CD4-positive, alpha-beta memory T cell (primary cell): Measurements from ENCODE around the gene TET3. TPM values are rescaled to one million over a fixed set of nuclear protein-coding genes. Genes with fewer than 3 reads are reported as not detected.

Experiments used
- CTCF ChIA-PET: fragments of 350-600 bp; sonication (Branson Sonifier 250); formaldehyde crosslinking; loops from one replicate; lab custom pipeline; 2021; ENCODE audit warnings: inconsistent platforms; ENCODE audit not compliant: partially characterized antibody; lab: Charles Lee
- POLR2A ChIA-PET: fragments of 350-600 bp; sonication (Branson Sonifier 250); formaldehyde crosslinking; loops from one replicate; lab custom pipeline; 2021; ENCODE audit not compliant: partially characterized antibody; lab: Charles Lee
- DNase-seq, 5 donors: peaks; one replicate each; pipeline versions ENCODE4 v3.0.0 to v3.0.0-alpha.2; 2020 to 2022; ENCODE audit warnings: mixed read lengths in 1 of 5
- H3K27ac ChIP-seq: one replicate; pipeline ENCODE4 v1.7.0; 2013; ENCODE audit warnings: low read depth, low read length
- H3K27me3 ChIP-seq: 2 replicates; pipeline ENCODE4 v1.7.0; 2013; ENCODE audit warnings: mild to moderate bottlenecking, low read length, moderate library complexity; ENCODE audit not compliant: insufficient read depth
- H3K36me3 ChIP-seq: 2 replicates; pipeline ENCODE4 v1.7.0; 2013; ENCODE audit warnings: mild to moderate bottlenecking, low read length, moderate library complexity; ENCODE audit not compliant: insufficient read depth
- H3K4me1 ChIP-seq: 2 replicates; pipeline ENCODE4 v1.7.0; 2013; ENCODE audit warnings: mild to moderate bottlenecking, low read length, moderate library complexity; ENCODE audit not compliant: insufficient read depth
- H3K4me3 ChIP-seq, 2 donors: one replicate each; pipeline ENCODE4 v1.7.0; 2013; ENCODE audit warnings: low read length in 2 of 2, mild to moderate bottlenecking in 1 of 2
- H3K9me3 ChIP-seq, 2 donors: one replicate each; pipeline ENCODE4 v1.7.0; 2013; ENCODE audit warnings: low read length in 2 of 2, control low read depth in 1 of 2; ENCODE audit not compliant: control insufficient read depth in 1 of 2
- H3K27ac Mint-ChIP-seq, 7 donors: one replicate each; pipeline ENCODE4 v1.8.0; 2020 to 2021; ENCODE audit warnings: mixed read lengths in 7 of 7, mild to moderate bottlenecking in 6 of 7, inconsistent platforms in 3 of 7, moderate library complexity in 3 of 7
- H3K27me3 Mint-ChIP-seq, 2 donors: one replicate each; pipeline ENCODE4 v1.8.0; 2020 to 2021; ENCODE audit warnings: mixed read lengths in 2 of 2
- H3K36me3 Mint-ChIP-seq, 2 donors: one replicate each; pipeline ENCODE4 v1.8.0; 2020 to 2021; ENCODE audit warnings: mixed read lengths in 2 of 2, inconsistent platforms in 1 of 2, mild to moderate bottlenecking in 1 of 2
- H3K4me1 Mint-ChIP-seq, 4 donors: one replicate each; pipeline ENCODE4 v1.8.0; 2020 to 2021; ENCODE audit warnings: mixed read lengths in 4 of 4, mild to moderate bottlenecking in 1 of 4
- H3K4me3 Mint-ChIP-seq, 8 donors: one replicate each; pipeline ENCODE4 v1.8.0; 2020 to 2021; ENCODE audit warnings: mixed read lengths in 8 of 8, mild to moderate bottlenecking in 7 of 8, moderate library complexity in 6 of 8, inconsistent platforms in 3 of 8
- H3K9me3 Mint-ChIP-seq, 8 donors: one replicate each; pipeline ENCODE4 v1.8.0; 2020 to 2021; ENCODE audit warnings: mixed read lengths in 8 of 8, mild to moderate bottlenecking in 5 of 8, inconsistent platforms in 3 of 8, moderate library complexity in 1 of 8
- intact Hi-C: fragments of 100-400 bp; cut with micrococcal nuclease; formaldehyde crosslinking; loops from one replicate; pipeline ENCODE4 v1.15.1; 2023
- polyA plus RNA-seq, 2 donors: library from polyadenylated mRNA; unstranded; fragments of 300-500 nt; fragmentation: Illumina TruSeq; gene quantifications; one replicate each; pipeline ENCODE4 v1.2.3, GENCODE V29; 2021
- total RNA-seq, 2 experiments: library from RNA; stranded (reverse); gene quantifications; one replicate each; pipeline ENCODE4 v1.2.3, GENCODE V29; 2021

The TET3 gene
- total and polyA plus RNA-seq, 4 experiments from 2014 or later = 0.03 to 19.4 (median 9.4) TPM

DNA sequence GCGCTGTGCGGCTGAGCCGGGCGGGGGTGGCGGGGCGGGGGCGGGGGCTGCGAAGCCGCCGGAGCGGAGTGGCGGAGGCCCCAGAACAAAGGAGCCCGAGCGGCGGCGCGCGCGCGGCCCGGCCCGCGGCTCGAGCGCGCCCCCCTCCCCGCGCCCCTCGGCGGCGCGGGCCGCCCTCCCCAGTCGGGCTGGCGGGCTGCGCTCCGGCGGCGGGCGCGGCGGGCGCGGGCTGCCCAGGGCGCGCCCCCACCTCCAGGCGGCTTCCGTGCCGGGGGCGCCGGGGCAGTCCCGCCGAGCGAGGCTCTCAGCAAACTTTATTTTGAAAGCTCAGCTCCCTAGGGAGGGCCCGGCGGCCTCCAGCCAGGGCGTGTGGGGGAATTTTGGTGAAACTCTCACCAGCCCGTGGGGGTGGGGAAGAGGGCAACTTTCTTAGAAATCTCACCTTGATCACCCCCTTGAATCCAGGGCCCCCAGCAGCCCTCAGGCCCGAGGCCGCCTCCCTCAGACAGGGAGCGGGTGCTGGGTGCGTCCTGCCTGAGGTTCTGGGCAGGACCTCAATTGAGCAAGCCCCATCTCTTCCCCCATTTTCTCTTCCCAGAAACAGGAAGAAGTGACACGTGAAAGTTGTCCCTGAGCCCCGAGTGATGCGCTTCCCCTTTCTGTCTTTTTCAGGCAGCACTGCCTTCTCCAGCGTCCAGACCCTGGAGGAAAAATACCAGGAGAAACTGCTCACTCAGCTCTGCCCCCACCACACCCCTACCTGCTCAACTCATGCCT, 786 bp downstream of the TET3 start:
- DNase-seq = peak in 4 of 5 donors; percentile 47 to 76 (median 52)
- Mint-ChIP-seq H3K4me3 (peak overlapping the region; percentile 81 to 92 (median 84)), H3K9me3 (peaks cover 0 to under 1% (median 0%) of the 10 kb centered on the region in 8 donors), H3K4me1 (peaks cover 59 to 85% (median 70%) of the 10 kb centered on the region in 4 donors), H3K36me3 (peaks cover 14 to 25% of the 10 kb centered on the region in 2 donors), H3K27ac (peak overlapping the region; percentile 34 to 96 (median 87)), H3K27me3 (no peaks in the 10 kb centered on the region)
- H3K27me3 ChIP-seq = no peaks in the 10 kb centered on the region
- H3K9me3 ChIP-seq = no peaks in the 10 kb centered on the region
- intact Hi-C loops = loop anchor here (1.0 to 10.0 kb wide), 4 partner anchors 15 to 751 kb away; partner anchors contain the start of genes CCT7, DGUOK and PRADC1
- peak overlapping the region; percentile 52 to 73 for H3K4me3 ChIP-seq
- H3K36me3 ChIP-seq = no peaks in the 10 kb centered on the region
- H3K27ac ChIP-seq = peak overlapping the region; percentile 75
- ChIA-PET CTCF (interaction anchor here (1.5 to 5.7 kb wide), 4 partner anchors 14 to 76 kb away, joined by 3 to 71 read pairs (median 24); no protein-coding TSS in a partner anchor), POLR2A (interaction anchor here (0.6 to 5.0 kb wide), 15 partner anchors 10 to 249 kb away, joined by 3 to 34 read pairs (median 5); partner anchors contain the start of genes DGUOK, STAMBP and TPRKB)
- peaks cover 76% of the 10 kb centered on the region for H3K4me1 ChIP-seq

DNA sequence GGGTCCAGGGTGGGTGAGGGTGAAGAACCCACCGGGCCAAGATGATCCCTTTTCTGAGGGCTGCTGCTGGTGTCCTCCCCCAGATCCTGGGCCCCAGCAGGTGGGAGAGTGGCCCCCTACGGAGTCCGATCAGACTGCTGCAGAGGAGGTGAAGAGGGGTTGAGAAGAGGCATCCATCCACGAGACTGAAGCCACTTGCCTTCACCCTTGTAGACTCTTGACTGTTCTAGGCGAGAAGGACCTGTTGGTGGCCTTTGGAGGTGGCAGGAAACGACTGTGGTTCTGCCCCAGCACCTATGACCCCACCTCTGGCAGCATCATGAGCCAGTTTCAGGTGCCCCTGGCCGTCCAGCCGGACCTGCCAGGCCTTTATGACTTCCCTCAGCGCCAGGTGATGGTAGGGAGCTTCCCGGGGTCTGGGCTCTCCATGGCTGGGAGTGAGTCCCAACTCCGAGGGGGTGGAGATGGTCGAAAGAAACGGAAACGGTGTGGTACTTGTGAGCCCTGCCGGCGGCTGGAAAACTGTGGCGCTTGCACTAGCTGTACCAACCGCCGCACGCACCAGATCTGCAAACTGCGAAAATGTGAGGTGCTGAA, 1.5 kb downstream of the TET3 start:
- peaks cover 55 to 83% (median 67%) of the 10 kb centered on the region in 4 donors for H3K4me1 Mint-ChIP-seq
- no peaks in the 10 kb centered on the region for H3K27me3 Mint-ChIP-seq
- H3K4me3 ChIP-seq = peak overlapping the region; percentile 52 to 73
- H3K36me3 ChIP-seq = no peaks in the 10 kb centered on the region
- ChIA-PET CTCF (interaction anchor here (1.3 to 5.7 kb wide), 8 partner anchors 15 to 162 kb away, joined by 3 to 71 read pairs (median 22); partner anchors contain the start of gene STAMBP), POLR2A (interaction anchor here (0.6 to 5.0 kb wide), 16 partner anchors 9 to 249 kb away, joined by 3 to 34 read pairs (median 8); partner anchors contain the start of genes DGUOK, STAMBP and TPRKB)
- H3K27ac Mint-ChIP-seq = peak overlapping the region; percentile 34 to 96 (median 87)
- H3K4me1 ChIP-seq = peaks cover 71% of the 10 kb centered on the region
- peak overlapping the region; percentile 75 for H3K27ac ChIP-seq
- DNase-seq = peak; percentile 33 to 54 (median 43)
- H3K4me3 Mint-ChIP-seq = peak overlapping the region; percentile 81 to 92 (median 84)
- intact Hi-C loops = loop anchor here (1.0 to 10.0 kb wide), 4 partner anchors 15 to 751 kb away; partner anchors contain the start of genes CCT7, DGUOK and PRADC1
- peaks cover 20 to 28% of the 10 kb centered on the region in 2 donors for H3K36me3 Mint-ChIP-seq
- no peaks in the 10 kb centered on the region for H3K9me3 ChIP-seq
- no peaks in the 10 kb centered on the region for H3K27me3 ChIP-seq
- H3K9me3 Mint-ChIP-seq = peaks cover 0 to 3% (median 0%) of the 10 kb centered on the region in 8 donors

DNA sequence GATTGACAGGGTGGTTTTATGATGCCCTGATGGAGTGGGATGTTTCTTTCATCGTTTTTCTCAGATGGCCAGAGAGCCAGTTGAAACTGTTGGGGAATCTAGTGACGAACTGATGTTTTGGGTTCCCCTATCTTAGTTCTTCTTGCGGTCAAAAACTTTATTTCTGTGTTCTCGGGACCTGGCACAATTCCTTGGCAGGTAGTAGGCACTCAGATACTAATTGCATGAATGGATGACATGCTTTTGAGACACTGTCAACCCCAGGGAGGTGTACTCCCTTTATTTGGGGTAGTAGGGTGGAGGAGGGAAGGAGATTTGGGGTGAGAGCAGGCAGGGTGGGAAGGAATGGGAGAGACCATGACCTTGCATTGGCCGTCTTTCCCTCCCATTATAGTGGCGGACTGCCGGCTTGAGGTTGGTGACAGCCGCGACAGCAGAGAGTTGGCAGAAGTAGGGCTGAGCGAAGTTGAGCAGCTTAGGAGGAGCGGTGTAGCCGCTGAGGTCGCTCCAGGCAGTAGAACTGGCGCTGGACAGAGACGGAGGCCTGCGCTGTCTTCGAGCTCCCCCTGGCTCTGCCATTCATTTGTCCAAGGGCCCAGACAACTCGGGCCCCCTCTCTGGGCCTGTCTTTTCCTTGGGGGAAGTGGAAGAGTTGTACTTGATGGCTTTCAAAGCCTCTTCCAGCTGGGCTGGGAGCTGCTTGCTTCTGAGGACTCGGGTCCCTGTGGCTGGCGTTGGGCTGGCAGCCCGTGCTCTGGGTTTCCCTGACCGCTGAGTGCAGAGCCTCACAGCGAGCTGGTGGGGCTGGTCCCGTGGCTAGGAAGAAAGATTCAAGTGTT, 2.6 kb downstream of the TET3 start:
- H3K27ac ChIP-seq = peak overlapping the region; percentile 75
- peak overlapping the region; percentile 66 to 96 (median 87) for H3K27ac Mint-ChIP-seq
- peaks cover 25 to 31% of the 10 kb centered on the region in 2 donors for H3K36me3 Mint-ChIP-seq
- CTCF ChIA-PET = interaction anchor here (0.6 to 5.7 kb wide), 23 partner anchors 8 to 165 kb away, joined by 3 to 71 read pairs (median 5); partner anchors contain the start of gene STAMBP
- peak in 3 of 5 donors; percentile 35 to 40 (median 36) for DNase-seq
- H3K4me3 Mint-ChIP-seq = peak overlapping the region; percentile 81 to 92 (median 84)
- no peaks in the 10 kb centered on the region for H3K27me3 ChIP-seq
- peaks cover 52 to 80% (median 64%) of the 10 kb centered on the region in 4 donors for H3K4me1 Mint-ChIP-seq
- H3K36me3 ChIP-seq = no peaks in the 10 kb centered on the region
- intact Hi-C loops = loop anchor here (1.0 to 10.0 kb wide), 5 partner anchors 17 to 753 kb away; partner anchors contain the start of genes CCT7 and PRADC1
- POLR2A ChIA-PET = interaction anchor here (0.6 to 5.0 kb wide), 16 partner anchors 8 to 162 kb away, joined by 3 to 34 read pairs (median 8); partner anchors contain the start of genes DGUOK and STAMBP
- H3K9me3 ChIP-seq = no peaks in the 10 kb centered on the region
- H3K4me3 ChIP-seq = peak overlapping the region; percentile 50 to 73
- H3K27me3 Mint-ChIP-seq = no peaks in the 10 kb centered on the region
- H3K4me1 ChIP-seq = peaks cover 74% of the 10 kb centered on the region
- H3K9me3 Mint-ChIP-seq = peaks cover 0 to 4% (median 1%) of the 10 kb centered on the region in 8 donors

DNA sequence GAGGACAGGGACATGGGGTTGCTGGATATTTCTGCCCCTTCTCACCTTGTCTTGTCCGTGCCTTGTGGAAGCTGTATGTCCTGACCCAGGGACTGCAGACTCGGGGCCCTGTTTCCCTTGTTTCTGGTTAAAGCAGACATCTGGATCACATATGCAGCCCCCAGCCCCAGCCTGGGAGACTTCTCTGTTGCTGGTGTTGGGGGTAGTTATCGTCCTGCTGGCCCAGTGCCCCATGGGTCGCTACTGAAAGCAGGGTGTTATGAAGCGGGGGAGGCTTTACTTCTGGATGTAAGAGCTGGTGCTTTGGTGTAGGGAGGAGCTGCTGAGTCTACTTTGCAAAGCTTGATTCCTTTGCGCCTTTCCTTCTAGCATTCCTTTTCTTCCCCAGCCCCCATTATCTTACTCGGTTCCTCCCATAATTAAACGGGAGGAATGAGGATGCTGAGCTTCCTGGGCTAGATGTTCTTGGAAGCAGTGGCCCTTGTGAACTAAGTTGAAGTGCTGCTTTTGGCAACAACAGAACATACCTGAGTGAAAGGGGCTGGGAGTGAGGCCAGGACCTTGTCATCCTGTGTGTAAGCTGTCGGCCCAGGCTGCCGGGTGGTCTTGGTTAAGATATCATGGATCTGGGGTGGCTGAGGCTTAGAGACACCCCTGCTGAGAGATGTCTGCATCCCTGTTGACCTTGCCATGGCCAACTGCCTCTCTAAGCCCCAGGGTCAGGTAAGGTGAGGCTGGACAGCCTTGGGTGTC, 3.4 kb downstream of the TET3 start:
- H3K27ac ChIP-seq = peak overlapping the region; percentile 75
- Mint-ChIP-seq H3K9me3 (peaks cover 0 to 4% (median 1%) of the 10 kb centered on the region in 8 donors), H3K4me1 (peaks cover 49 to 79% (median 64%) of the 10 kb centered on the region in 4 donors), H3K27ac (peak overlapping the region; percentile 30 to 96 (median 85)), H3K4me3 (peak overlapping the region; percentile 81 to 92 (median 84)), H3K36me3 (peaks cover 25 to 32% of the 10 kb centered on the region in 2 donors), H3K27me3 (no peaks in the 10 kb centered on the region)
- ChIA-PET CTCF (interaction anchor here (0.6 to 5.7 kb wide), 19 partner anchors 9 to 165 kb away, joined by 3 to 71 read pairs (median 5); partner anchors contain the start of gene STAMBP), POLR2A (interaction anchor here (0.6 to 5.0 kb wide), 14 partner anchors 9 to 161 kb away, joined by 3 to 34 read pairs (median 5); partner anchors contain the start of genes DGUOK and STAMBP)
- peak overlapping the region; percentile 50 to 73 for H3K4me3 ChIP-seq
- H3K9me3 ChIP-seq = no peaks in the 10 kb centered on the region
- DNase-seq = no peak
- no peaks in the 10 kb centered on the region for H3K36me3 ChIP-seq
- intact Hi-C loops = loop anchor here (1.0 to 10.0 kb wide), 5 partner anchors 17 to 753 kb away; partner anchors contain the start of genes CCT7 and PRADC1
- peaks cover 76% of the 10 kb centered on the region for H3K4me1 ChIP-seq
- no peaks in the 10 kb centered on the region for H3K27me3 ChIP-seq

DNA sequence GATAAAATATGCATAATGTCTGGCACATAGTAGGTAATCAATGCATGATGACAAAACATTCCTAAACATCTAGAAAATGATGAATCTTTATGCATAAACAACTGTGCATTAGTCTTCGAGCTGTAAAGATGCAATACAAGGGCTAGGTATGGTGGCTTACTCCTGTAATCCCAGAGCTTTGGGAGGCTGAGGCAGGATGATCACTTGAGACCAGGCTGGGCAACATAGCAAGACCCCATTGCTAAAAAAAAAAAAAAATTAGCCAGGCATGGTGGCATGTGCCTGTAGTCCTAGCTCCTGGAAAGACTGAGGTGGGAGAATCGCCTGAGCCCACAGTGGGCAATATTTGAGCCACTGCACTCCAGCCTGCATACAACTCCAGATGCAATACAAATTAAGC, 5.3 kb downstream of the TET3 start:
- Mint-ChIP-seq H3K4me1 (peaks cover 54 to 83% (median 71%) of the 10 kb centered on the region in 4 donors), H3K9me3 (peaks cover 0 to 4% (median 1%) of the 10 kb centered on the region in 8 donors), H3K4me3 (peak overlapping the region in 2 of 8 donors; percentile 39 to 57), H3K27me3 (no peaks in the 10 kb centered on the region), H3K36me3 (peaks cover 25 to 36% of the 10 kb centered on the region in 2 donors), H3K27ac (peak overlapping the region in 3 of 7 donors; percentile 31 to 66 (median 41))
- Histone ChIP-seq H3K36me3 (no peaks in the 10 kb centered on the region), H3K27ac (no peak overlapping the region), H3K27me3 (no peaks in the 10 kb centered on the region), H3K4me3 (no peak overlapping the region), H3K4me1 (peaks cover 79% of the 10 kb centered on the region), H3K9me3 (no peaks in the 10 kb centered on the region)
- intact Hi-C loops = loop anchor here (10.0 kb wide), 1 partner anchor 755 kb away; the partner anchor contains the start of genes CCT7 and PRADC1
- CTCF ChIA-PET = interaction anchor here (5.7 kb wide), 1 partner anchor 80 kb away, joined by 71 read pairs; no protein-coding TSS in a partner anchor
- POLR2A ChIA-PET = no interaction called here
- no peak for DNase-seq
